ENCODE data around the gene KRTAP4-8.

DNA sequence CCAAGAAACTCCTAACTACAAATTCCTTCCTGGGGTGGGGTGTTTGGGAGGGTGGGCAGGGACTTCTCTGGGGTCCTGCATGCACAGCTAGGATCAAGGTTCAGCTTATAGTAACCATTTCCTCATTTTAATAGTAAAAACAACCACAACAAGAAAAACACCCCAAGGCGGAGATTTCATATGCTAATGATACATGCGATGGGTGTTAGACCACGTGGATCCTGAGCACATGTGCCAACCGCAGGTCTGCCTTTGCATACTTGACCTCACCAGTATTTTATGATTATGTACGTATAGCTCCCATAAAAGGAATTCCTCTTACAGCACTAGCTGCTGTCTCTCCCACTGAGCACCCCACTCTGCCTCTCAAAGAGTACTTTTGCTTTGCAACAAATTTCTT lies 18.4 kb upstream of the KRTAP4-8 start:
- TF ChIP-seq CTCF (CRISPR knock-in tag; IDR thresholded peaks at IDR 0.05), result no peak
- TF ChIP-seq, protein P1, sequence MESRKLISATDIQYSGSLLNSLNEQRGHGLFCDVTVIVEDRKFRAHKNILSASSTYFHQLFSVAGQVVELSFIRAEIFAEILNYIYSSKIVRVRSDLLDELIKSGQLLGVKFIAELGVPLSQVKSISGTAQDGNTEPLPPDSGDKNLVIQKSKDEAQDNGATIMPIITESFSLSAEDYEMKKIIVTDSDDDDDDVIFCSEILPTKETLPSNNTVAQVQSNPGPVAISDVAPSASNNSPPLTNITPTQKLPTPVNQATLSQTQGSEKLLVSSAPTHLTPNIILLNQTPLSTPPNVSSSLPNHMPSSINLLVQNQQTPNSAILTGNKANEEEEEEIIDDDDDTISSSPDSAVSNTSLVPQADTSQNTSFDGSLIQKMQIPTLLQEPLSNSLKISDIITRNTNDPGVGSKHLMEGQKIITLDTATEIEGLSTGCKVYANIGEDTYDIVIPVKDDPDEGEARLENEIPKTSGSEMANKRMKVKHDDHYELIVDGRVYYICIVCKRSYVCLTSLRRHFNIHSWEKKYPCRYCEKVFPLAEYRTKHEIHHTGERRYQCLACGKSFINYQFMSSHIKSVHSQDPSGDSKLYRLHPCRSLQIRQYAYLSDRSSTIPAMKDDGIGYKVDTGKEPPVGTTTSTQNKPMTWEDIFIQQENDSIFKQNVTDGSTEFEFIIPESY (CRISPR knock-in tag; IDR thresholded peaks at IDR 0.05), result no peak
- TF ChIP-seq SMC3 (IDR thresholded peaks at IDR 0.05; ENCODE audit: low read length), result no peak
- no peak for TF ChIP-seq CEBPB (IDR thresholded peaks at IDR 0.05; ENCODE audit: borderline replicate concordance, low read depth, low read length)
- no peak for TF ChIP-seq ZNF317 (CRISPR knock-in tag; IDR thresholded peaks at IDR 0.05)
- no peak for TF ChIP-seq ZNF296 (CRISPR knock-in tag; conservative IDR thresholded peaks at IDR 0.05)

Measured in HepG2 (cell line).